Skeletal muscle tissue (tissue), 4 donors: ENCODE measurements around the gene MKNK1. TPM values are rescaled to one million over a fixed set of nuclear protein-coding genes. Genes with fewer than 3 reads are reported as not detected.
"Not testable (repeated sequence)": the region's sequence is repeated elsewhere in the genome, so short reads cannot be mapped to it uniquely, and the experiment has no call there.

Experiments used
- H3K27ac ChIP-seq: one replicate; pipeline ENCODE4 v1.7.0; 2013; ENCODE audit warnings: mild to moderate bottlenecking, low read depth, low read length, inconsistent platforms
- H3K27me3 ChIP-seq, 3 donors: one replicate each; pipeline ENCODE4 v1.7.0; 2013; ENCODE audit warnings: low read length in 3 of 3; ENCODE audit not compliant: control insufficient read depth in 3 of 3, insufficient read depth in 3 of 3
- H3K36me3 ChIP-seq, 3 donors: one replicate each; pipeline ENCODE4 v1.7.0; 2013; ENCODE audit warnings: low read length in 3 of 3; ENCODE audit not compliant: control insufficient read depth in 3 of 3, insufficient read depth in 3 of 3
- H3K4me1 ChIP-seq, 3 donors: one replicate each; pipeline ENCODE4 v1.7.0; 2013; ENCODE audit warnings: low read length in 3 of 3, mild to moderate bottlenecking in 3 of 3; ENCODE audit not compliant: control insufficient read depth in 3 of 3, insufficient read depth in 3 of 3
- H3K4me3 ChIP-seq, 3 donors: one replicate each; pipeline ENCODE4 v1.7.0; 2013; ENCODE audit warnings: low read length in 3 of 3
- H3K9ac ChIP-seq, 3 donors: one replicate each; pipeline ENCODE4 v1.7.0; 2013; ENCODE audit warnings: low read length in 3 of 3, mild to moderate bottlenecking in 3 of 3, moderate library complexity in 2 of 3, low read depth in 1 of 3
- H3K9me3 ChIP-seq, 3 donors: one replicate each; pipeline ENCODE4 v1.7.0; 2013; ENCODE audit warnings: low read length in 3 of 3; ENCODE audit not compliant: control insufficient read depth in 3 of 3
- total RNA-seq: library from RNA; depleted of rRNA; stranded (reverse); fragments of >200 nt; gene quantifications from one replicate; pipeline ENCODE4 v1.2.3, GENCODE V29; 2014
- donor health status: Osteomylitis.

Gene MKNK1
- 20.4 TPM for total RNA-seq

DNA sequence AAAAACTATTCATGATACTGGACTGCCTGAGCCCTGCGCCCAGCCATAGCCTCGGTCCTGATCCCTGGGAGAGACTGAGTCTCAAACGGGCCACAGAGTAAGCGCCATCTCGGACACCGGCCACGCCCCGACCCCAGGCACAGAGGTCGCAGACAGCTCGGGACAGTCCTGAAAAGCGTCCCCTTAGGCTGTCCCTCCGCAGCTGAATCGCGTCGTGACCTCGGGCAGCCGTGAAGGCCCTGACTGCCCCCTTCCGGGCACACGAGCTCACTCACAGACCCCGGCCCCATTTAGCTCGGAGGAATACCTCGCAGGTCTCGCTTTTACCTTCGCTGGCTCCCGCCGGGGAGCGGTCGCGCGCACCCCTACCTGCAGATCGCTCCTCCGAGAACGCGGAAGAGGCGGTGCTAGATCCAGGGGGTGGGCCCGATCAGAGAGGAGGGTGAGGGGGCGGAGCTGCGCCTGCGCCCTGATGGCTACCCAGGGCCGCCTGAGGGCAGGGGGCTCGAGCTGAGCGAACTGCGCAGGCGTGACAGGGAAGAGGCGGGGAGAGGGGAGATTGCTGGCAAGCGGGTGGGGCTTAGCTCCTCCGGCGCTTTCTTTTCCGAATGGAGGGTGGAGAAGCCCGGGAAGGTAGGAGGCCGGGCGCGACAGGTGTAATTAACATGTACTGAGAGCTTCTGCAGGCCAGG, at the start of gene MKNK1:
MKNK1 (minus strand) TSS at position 411 of the 692 bp plus-strand sequence. CDS start 20,941 bp downstream, outside the sequence.
- Histone ChIP-seq H3K4me1 (peaks cover 46 to 62% (median 55%) of the 10 kb centered on the region in 3 donors), H3K27ac (peak within 1 kb of the TSS; percentile 70), H3K9me3 (no peaks in the 10 kb centered on the region), H3K4me3 (peak within 1 kb of the TSS; percentile 89 to 98 (median 98)), H3K9ac (peak within 1 kb of the TSS; percentile 90 to 98 (median 92)), H3K36me3 (peaks cover 12 to 14% (median 12%) of the 10 kb centered on the region in 3 donors), H3K27me3 (no peaks in the 10 kb centered on the region)

DNA sequence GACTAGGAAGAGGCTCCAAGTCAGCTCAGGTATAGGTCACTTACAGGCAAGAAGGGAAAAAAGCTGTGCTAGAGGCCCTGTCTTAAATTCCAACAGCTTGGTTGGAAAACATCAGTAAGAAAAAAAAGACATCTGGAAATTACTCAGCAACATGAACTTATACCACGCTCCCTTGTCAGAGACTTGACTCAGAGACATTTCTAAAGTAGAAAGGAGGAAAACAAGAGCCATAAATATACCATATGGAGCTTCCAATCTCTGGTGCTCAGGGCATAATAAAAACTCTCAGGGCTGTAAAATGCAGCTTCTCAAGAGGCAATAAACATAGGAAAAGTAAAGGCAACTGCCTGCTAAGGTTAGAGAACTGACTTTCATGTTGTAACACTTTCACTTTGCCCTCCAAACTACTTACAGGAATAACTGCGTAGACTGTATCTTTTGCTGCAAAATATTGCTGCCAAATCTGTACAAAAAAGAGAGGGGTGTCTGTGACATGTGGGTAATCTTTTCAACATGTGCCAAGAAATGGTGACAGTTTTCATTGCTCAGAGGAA, 49.4 kb upstream of the MKNK1 start:
- no peak overlapping the region for H3K4me3 ChIP-seq
- H3K27ac ChIP-seq: no peak overlapping the region
- no peak overlapping the region for H3K9ac ChIP-seq
- peaks cover 36 to 68% (median 61%) of the 10 kb centered on the region in 3 donors for H3K36me3 ChIP-seq
- H3K4me1 ChIP-seq: no peaks in the 10 kb centered on the region
- H3K27me3 ChIP-seq: no peaks in the 10 kb centered on the region
- H3K9me3 ChIP-seq: peaks cover 0 to 11% (median 0%) of the 10 kb centered on the region in 3 donors

- peaks cover 29 to 64% (median 56%) of the 10 kb centered on the region in 3 donors for H3K36me3 ChIP-seq
- H3K9me3 ChIP-seq: peaks cover 0 to 11% (median 0%) of the 10 kb centered on the region in 3 donors
- no peaks in the 10 kb centered on the region for H3K4me1 ChIP-seq
- no peak overlapping the region for H3K4me3 ChIP-seq
- H3K27ac ChIP-seq: no peak overlapping the region
- H3K27me3 ChIP-seq: no peaks in the 10 kb centered on the region
- H3K9ac ChIP-seq: no peak overlapping the region
These were observed 48.4 kb upstream of the MKNK1 start for GRCh38 chr1:46652321-46653100.

GRCh38 chr1:46651152-46651551, 47.1 kb upstream of the MKNK1 start:
- Histone ChIP-seq H3K36me3 (peaks cover 26 to 64% (median 52%) of the 10 kb centered on the region in 3 donors), H3K9me3 (peaks cover 0 to 11% (median 0%) of the 10 kb centered on the region in 3 donors)
- not testable (repeated sequence) for H3K4me1 ChIP-seq

DNA sequence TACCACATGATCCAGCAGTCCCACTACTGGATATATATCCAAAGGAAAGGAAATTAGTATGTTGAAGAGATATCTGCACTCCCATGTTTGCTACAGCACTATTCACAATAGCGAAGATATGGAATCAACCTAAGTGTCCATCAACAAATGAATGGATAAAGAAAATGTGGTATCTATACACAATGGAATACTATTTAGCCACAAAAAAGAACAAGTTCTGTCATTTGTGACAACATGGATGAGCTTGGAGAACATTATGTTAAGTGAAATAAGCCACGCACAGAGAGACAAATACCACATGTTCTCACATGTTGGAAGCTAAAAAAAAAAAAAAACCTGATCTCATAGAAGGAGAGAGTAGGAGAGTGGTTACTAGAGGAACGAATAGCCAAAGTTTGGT, 46.4 kb upstream of the MKNK1 start:
- peaks cover 26 to 59% (median 46%) of the 10 kb centered on the region in 3 donors for H3K36me3 ChIP-seq
- H3K9me3 ChIP-seq: peaks cover 0 to 11% (median 0%) of the 10 kb centered on the region in 3 donors
- H3K4me3 ChIP-seq: no peak overlapping the region
- no peaks in the 10 kb centered on the region for H3K27me3 ChIP-seq
- H3K9ac ChIP-seq: no peak overlapping the region
- no peak overlapping the region for H3K27ac ChIP-seq
- H3K4me1 ChIP-seq: no peaks in the 10 kb centered on the region

More at GRCh38 chr1:46651152-46651551, 47.1 kb upstream of the MKNK1 start:
- not testable (repeated sequence) for H3K27me3 ChIP-seq, H3K4me3 ChIP-seq, H3K9ac ChIP-seq, H3K27ac ChIP-seq

- Histone ChIP-seq H3K27ac (no peak overlapping the region), H3K9ac (no peak overlapping the region), H3K4me3 (no peak overlapping the region), H3K36me3 (peaks cover 22 to 53% (median 39%) of the 10 kb centered on the region in 3 donors), H3K9me3 (peaks cover 0 to 11% (median 0%) of the 10 kb centered on the region in 3 donors), H3K4me1 (no peaks in the 10 kb centered on the region), H3K27me3 (no peaks in the 10 kb centered on the region)
These were observed 45.7 kb upstream of the MKNK1 start for GRCh38 chr1:46649764-46650163.

DNA sequence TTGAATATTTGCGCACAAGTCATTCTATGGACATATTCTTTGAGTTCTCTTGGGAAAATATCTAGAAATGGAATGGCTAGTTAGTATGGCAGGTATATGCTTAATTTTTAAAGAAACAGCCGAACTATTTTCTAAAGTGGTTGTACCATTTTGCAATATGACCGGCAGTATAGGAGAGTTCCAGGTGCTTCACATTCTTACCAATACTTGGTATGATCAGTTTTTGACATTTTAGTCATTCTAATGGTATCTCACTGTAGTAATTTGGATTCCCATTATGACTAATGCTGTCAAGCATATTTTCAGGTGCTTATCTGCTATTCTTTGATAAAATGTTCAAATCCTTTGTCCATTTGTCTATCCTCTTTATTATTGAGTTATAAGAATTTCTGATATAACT, 43.5 kb upstream of the MKNK1 start:
- Histone ChIP-seq H3K27me3 (no peaks in the 10 kb centered on the region), H3K9me3 (peaks cover 0 to 11% (median 0%) of the 10 kb centered on the region in 3 donors), H3K27ac (no peak overlapping the region), H3K36me3 (peaks cover 23 to 44% (median 27%) of the 10 kb centered on the region in 3 donors), H3K9ac (no peak overlapping the region), H3K4me3 (no peak overlapping the region), H3K4me1 (peaks cover 4 to 8% (median 7%) of the 10 kb centered on the region in 3 donors)

DNA sequence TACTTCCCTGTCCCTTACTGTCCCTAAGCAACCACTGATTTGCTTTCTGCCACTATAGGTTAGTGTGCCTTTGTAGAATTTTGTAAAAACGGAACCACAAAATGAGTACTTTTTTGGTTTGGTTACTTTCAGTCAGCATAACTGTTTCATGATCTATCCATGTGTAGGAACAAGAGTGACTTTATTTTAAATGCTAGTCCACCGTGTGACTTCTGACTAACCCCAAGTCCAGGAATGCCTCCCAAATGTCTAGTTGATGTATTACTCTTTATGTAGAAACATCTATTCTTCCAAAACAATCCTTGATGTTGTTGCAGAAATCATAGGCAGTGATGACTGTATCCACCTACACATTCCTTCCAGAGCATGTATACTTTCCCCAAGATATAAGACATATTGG, 42.8 kb upstream of the MKNK1 start:
- Histone ChIP-seq H3K27ac (no peak overlapping the region), H3K4me1 (peaks cover 4 to 8% (median 7%) of the 10 kb centered on the region in 3 donors), H3K4me3 (no peak overlapping the region), H3K9ac (no peak overlapping the region), H3K9me3 (peaks cover 0 to 11% (median 0%) of the 10 kb centered on the region in 3 donors), H3K27me3 (no peaks in the 10 kb centered on the region), H3K36me3 (peaks cover 22 to 44% (median 30%) of the 10 kb centered on the region in 3 donors)

DNA sequence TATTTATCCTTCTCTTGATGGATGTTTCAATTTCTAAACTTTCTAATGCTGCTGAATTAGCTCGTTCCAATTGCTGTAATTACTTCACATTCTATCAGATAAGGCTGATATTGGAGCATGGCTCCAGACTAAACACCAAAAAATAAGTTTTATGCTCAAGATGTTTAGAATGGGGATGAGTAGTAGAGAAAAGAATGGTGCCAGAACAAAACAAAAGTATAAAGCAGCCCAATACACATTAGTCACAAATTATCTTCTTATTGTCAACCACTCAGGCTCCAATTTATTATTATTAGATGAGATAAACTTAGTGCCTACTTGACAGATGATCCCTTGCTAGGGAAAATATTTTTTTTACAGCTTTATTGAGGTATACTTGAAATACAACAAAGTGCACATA, 42.3 kb upstream of the MKNK1 start:
- Histone ChIP-seq H3K9me3 (peaks cover 0 to 11% (median 0%) of the 10 kb centered on the region in 3 donors), H3K4me3 (no peak overlapping the region), H3K27ac (no peak overlapping the region), H3K27me3 (no peaks in the 10 kb centered on the region), H3K9ac (no peak overlapping the region), H3K36me3 (peaks cover 23 to 43% (median 30%) of the 10 kb centered on the region in 3 donors), H3K4me1 (peaks cover 4 to 8% (median 7%) of the 10 kb centered on the region in 3 donors)
